ENCODE measurements around the gene MS4A6E.

DNA sequence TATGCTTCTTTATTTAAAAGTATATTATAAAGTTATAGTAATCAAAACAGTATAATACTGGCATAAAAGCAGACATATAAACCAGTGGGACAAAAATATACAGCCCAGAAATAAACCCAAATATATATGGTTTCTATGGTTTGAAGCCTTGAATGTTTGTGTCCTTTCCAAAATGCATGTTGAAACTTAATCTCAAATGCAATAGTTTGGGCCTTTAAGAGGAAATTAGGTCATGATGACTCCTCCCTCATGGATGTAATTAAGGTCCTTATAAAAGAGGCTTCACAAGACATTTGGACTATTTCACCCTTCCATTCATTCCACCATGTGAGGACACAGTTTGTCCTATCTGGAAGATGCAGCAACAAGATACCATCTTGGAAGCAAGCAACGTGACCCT, at the start of gene MS4A6E:
- TF ChIP-seq POLR2AphosphoS5 (IDR thresholded peaks at IDR 0.05; ENCODE audit: low read depth, low read length) (no peak), CBX8 (IDR thresholded peaks at IDR 0.05; ENCODE audit: borderline replicate concordance, low read depth, low read length) (no peak), TBP (IDR thresholded peaks at IDR 0.05; ENCODE audit: low read depth, low read length) (no peak), POLR2A (IDR thresholded peaks at IDR 0.05; ENCODE audit: control extremely low read depth in 1 of 2, low read depth in 2 of 2, low read length in 2 of 2) (no peak), JUN (IDR thresholded peaks at IDR 0.05; ENCODE audit: low read depth, low read length) (no peak), HDAC6 (IDR thresholded peaks at IDR 0.05; ENCODE audit: low read depth, low read length) (no peak), NANOG (IDR thresholded peaks at IDR 0.05; ENCODE audit: insufficient read depth, low read depth, low read length, poor library complexity, severe bottlenecking) (no peak), RNF2 (IDR thresholded peaks at IDR 0.05; ENCODE audit: borderline replicate concordance, low read depth, low read length, missing control alignments, poor library complexity, severe bottlenecking) (no peak), RAD21 (IDR thresholded peaks at IDR 0.05 in 1 of 2, conservative IDR thresholded peaks at IDR 0.05 in 1 of 2; ENCODE audit: low read depth in 2 of 2, low read length in 2 of 2) (no peak), CHD2 (IDR thresholded peaks at IDR 0.05; ENCODE audit: low read length) (no peak), TAF1 (IDR thresholded peaks at IDR 0.05; ENCODE audit: low read depth, low read length) (no peak)
- TF ChIP-seq, protein P1, sequence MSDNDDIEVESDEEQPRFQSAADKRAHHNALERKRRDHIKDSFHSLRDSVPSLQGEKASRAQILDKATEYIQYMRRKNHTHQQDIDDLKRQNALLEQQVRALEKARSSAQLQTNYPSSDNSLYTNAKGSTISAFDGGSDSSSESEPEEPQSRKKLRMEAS (IDR thresholded peaks at IDR 0.05) = no peak
- TF ChIP-seq, protein P2, sequence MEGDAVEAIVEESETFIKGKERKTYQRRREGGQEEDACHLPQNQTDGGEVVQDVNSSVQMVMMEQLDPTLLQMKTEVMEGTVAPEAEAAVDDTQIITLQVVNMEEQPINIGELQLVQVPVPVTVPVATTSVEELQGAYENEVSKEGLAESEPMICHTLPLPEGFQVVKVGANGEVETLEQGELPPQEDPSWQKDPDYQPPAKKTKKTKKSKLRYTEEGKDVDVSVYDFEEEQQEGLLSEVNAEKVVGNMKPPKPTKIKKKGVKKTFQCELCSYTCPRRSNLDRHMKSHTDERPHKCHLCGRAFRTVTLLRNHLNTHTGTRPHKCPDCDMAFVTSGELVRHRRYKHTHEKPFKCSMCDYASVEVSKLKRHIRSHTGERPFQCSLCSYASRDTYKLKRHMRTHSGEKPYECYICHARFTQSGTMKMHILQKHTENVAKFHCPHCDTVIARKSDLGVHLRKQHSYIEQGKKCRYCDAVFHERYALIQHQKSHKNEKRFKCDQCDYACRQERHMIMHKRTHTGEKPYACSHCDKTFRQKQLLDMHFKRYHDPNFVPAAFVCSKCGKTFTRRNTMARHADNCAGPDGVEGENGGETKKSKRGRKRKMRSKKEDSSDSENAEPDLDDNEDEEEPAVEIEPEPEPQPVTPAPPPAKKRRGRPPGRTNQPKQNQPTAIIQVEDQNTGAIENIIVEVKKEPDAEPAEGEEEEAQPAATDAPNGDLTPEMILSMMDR (IDR thresholded peaks at IDR 0.05; ENCODE audit: control extremely low read depth in 1 of 3, insufficient read depth in 1 of 3, low read depth in 1 of 3, low read length in 3 of 3) = no peak
- TF ChIP-seq, protein P3, sequence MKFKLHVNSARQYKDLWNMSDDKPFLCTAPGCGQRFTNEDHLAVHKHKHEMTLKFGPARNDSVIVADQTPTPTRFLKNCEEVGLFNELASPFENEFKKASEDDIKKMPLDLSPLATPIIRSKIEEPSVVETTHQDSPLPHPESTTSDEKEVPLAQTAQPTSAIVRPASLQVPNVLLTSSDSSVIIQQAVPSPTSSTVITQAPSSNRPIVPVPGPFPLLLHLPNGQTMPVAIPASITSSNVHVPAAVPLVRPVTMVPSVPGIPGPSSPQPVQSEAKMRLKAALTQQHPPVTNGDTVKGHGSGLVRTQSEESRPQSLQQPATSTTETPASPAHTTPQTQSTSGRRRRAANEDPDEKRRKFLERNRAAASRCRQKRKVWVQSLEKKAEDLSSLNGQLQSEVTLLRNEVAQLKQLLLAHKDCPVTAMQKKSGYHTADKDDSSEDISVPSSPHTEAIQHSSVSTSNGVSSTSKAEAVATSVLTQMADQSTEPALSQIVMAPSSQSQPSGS (IDR thresholded peaks at IDR 0.05; ENCODE audit: low read length) = no peak

Measured in H1 (cell line).